ENCODE results near the gene SLC4A1. TPM values are rescaled to one million over a fixed set of nuclear protein-coding genes. Genes with fewer than 3 reads are reported as not detected.

SLC4A1 gene
- total RNA-seq, 4 donors from 2014 or later: 0.15 to 0.78 TPM; not detected in 2

GRCh38 chr17:44212507-44213402, 55.2 kb downstream of the SLC4A1 start:
- H3K4me1 ChIP-seq: peaks cover 7 to 16% of the 10 kb centered on the region in 2 donors
- H3K4me3 ChIP-seq (replicated peaks in 1 of 3): no peak overlapping the region
- no peak for DNase-seq
- H3K9me3 ChIP-seq: no peaks in the 10 kb centered on the region
- no peak overlapping the region for H3K27ac ChIP-seq
- no peak for TF ChIP-seq POLR2A (IDR thresholded peaks at IDR 0.05)
- TF ChIP-seq CTCF (IDR thresholded peaks at IDR 0.05): no peak
- H3K27me3 ChIP-seq: no peaks in the 10 kb centered on the region
- intact Hi-C loops (cut with DNase I): no loop called here
- 82 to 88% methylated on average over 13 to 26 of the region's 31 CpGs for WGBS, 2 donors
- peaks cover 67 to 73% of the 10 kb centered on the region in 2 donors for H3K36me3 ChIP-seq

GRCh38 chr17:44211281-44212265, 56.4 kb downstream of the SLC4A1 start:
- no peak for DNase-seq
- intact Hi-C loops (cut with DNase I): no loop called here
- no peak overlapping the region for H3K27ac ChIP-seq
- no peaks in the 10 kb centered on the region for H3K27me3 ChIP-seq
- peaks cover 76 to 85% of the 10 kb centered on the region in 2 donors for H3K36me3 ChIP-seq
- TF ChIP-seq CTCF (IDR thresholded peaks at IDR 0.05): no peak
- no peak for TF ChIP-seq POLR2A (IDR thresholded peaks at IDR 0.05)
- H3K9me3 ChIP-seq: no peaks in the 10 kb centered on the region
- 93 to 97% methylated on average over 16 to 29 of the region's 30 CpGs for WGBS, 2 donors
- no peak overlapping the region for H3K4me3 ChIP-seq (replicated peaks in 1 of 3)
- H3K4me1 ChIP-seq: peaks cover 0 to 6% of the 10 kb centered on the region in 2 donors

GRCh38 chr17:44210342-44211192, 57.4 kb downstream of the SLC4A1 start:
- Histone ChIP-seq H3K27ac (peak overlapping the region in 2 of 3 donors; percentile 25 to 30), H3K9me3 (no peaks in the 10 kb centered on the region), H3K27me3 (no peaks in the 10 kb centered on the region), H3K4me1 (peaks cover 0 to 6% of the 10 kb centered on the region in 2 donors), H3K4me3 (replicated peaks in 1 of 3) (no peak overlapping the region), H3K36me3 (peaks cover 67 to 76% of the 10 kb centered on the region in 2 donors)
- peak; percentile 66 to 71 for DNase-seq
- intact Hi-C loops (cut with DNase I): no loop called here
- TF ChIP-seq POLR2A (IDR thresholded peaks at IDR 0.05) (no peak), CTCF (IDR thresholded peaks at IDR 0.05) (peak; percentile 49 to 93 (median 79))
- 63 to 88% methylated on average over 5 to 26 of the region's 64 CpGs for WGBS, 2 donors

GRCh38 chr17:44209786-44210341, 58.1 kb downstream of the SLC4A1 start:
- Histone ChIP-seq H3K4me1 (peaks cover 0 to 12% of the 10 kb centered on the region in 2 donors), H3K4me3 (replicated peaks in 1 of 3) (no peak overlapping the region), H3K27me3 (no peaks in the 10 kb centered on the region), H3K27ac (peak overlapping the region in 1 of 3 donors; percentile 25), H3K9me3 (no peaks in the 10 kb centered on the region), H3K36me3 (peaks cover 60 to 69% of the 10 kb centered on the region in 2 donors)
- TF ChIP-seq POLR2A (IDR thresholded peaks at IDR 0.05) (no peak), CTCF (IDR thresholded peaks at IDR 0.05) (no peak)
- WGBS, 2 donors: 86 to 88% methylated on average over 10 to 11 of the region's 11 CpGs
- intact Hi-C loops (cut with DNase I): no loop called here
- DNase-seq: no peak

Measured in thyroid gland (tissue), 4 donors.